ENCODE results near the gene POPDC3. TPM values are rescaled to one million over a fixed set of nuclear protein-coding genes. Genes with fewer than 3 reads are reported as not detected.

Gene POPDC3
- total RNA-seq, 1 donor from 2014 or later: 5.2 TPM

DNA sequence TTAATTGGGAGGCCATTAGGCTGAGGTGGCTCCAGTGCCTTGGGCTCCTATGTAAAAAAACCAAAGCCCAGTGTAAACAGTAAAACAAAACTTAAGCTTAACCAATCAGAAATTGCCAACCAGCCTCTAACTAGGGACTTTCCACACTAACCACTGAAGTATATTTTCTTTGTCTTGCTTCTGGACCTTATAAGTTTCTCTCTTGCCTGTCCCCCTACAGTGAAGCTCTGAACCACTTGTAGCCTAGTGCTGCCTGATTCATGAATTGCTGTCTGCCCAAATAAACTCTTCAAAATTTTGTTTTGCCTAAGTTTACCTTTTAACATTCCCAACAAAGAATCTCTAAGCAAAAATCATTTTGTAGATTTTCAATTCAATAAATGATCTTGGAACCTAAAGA is 28.2 kb downstream of the POPDC3 start:
- no peak for DNase-seq

DNA sequence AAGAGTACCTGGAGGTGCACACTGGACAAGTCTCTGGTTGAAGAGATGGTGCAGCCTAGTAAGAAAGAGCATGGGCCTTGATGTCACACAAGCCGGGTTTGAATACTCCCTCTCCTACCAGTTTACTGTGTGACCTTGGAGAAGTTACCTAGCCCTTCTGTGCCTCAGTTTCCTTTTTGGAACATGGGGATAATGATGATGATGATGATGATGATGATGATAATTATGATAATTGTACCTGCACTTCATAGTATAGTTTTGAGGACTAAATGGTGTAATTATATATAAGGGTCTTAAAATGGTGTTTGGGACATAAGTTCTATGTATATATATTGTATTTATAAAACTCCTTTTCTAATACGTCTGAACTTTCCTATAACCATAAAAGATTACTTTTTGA is 41.7 kb downstream of the POPDC3 start:
- DNase-seq: no peak

DNA sequence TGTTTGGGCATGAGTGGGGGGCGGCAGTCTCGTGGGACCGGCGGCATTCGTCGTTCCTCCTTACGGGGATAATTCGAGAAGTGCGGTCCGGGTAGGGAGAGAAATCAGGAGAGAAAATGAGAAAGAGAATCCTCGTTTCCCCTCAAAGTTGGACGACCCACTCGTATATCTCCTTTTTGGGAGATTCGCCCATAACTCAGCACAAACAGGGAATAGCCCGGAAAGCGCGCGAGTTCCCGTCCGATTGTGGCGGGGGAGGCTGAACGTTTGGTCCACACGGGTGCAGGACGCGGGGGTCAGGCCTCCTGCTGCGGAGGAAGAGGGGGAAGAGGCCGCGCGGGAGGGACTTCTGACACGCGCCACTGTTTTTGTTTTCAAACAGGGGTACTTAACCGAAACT is 42.4 kb downstream of the POPDC3 start:
- DNase-seq: no peak

GRCh38 chr6:105136431-105137350 is 43.1 kb downstream of the POPDC3 start:
- no peak for DNase-seq

DNA sequence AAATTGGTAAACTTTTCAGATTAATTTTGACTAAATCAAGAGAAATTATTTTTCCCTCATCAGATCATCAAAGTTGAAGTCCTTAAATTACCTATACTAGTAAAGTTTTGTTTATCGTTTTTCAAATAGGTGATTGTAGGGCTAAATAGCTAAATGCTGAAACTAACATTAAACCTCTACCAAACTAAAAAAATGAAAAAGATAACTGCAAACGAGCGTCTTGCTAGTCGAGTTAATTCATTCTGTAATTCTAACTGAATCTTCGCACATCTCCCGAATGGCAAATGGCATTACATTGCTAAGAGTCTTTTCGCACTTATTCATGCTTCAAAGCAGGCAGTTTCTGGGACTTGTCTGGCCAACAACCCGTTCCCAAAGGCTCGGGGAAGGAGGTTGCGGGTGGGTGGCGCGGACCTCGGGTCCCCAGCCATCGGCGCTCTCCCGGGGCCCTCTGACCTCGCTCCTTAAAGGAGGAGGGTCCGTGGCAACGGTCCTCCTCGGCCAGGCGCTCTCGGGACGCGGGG is 43.8 kb downstream of the POPDC3 start:
- no peak for DNase-seq

DNA sequence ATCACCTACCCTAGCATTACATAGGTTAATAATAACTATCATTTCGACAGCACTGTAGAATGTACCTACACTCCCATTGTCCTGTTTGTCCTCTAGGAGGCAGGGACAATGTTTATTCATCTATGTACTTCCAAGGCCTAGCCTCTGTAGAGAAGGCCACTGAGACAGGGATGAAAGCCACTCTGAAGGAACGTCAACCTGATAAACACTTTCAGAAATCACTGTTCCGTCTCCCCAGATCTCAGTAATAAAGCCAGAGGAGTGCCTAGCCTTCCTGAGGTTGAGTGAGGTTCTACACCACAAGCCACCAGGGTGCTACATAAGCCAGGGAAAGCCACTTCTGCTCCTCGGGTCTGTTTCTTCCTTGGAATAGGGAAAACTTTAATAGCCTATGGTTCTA is 44.8 kb downstream of the POPDC3 start:
- no peak for DNase-seq

DNA sequence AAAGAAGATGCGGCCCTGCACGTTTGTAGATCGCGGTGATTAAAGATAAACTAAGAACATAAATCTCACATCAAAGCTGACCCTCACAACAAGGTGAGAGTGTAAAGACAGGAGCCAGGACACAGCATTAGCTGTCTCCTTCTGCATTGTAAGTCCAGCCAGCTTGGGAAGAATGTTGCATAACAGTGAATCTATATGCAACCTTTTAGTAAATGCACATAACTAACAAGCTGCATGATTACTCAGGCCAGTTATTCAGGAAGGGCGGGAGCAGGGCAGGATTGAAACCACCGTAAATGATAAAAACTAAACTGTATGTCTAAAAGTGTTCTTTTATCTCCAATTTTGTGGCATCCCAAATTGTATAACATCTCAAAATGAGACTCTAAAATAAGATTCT is 57.1 kb downstream of the POPDC3 start:
- DNase-seq: no peak

DNA sequence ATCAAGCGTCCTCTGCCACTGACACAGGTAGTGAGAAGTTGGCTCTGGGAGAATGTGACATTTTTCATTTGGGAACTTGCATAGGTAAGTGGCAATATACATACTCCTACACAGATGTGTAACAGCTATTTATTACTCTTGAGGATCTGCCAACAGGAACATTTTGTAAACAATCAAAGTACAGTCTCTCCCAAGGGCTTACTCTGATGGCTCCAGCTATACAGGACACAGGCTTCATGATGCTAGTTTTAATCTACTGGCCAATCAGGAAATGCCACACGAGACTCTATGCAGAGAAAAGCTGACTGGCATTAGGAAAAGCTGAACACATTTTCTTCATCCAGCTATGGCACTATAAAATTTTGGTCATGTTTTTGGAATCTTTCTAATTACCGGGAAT is 57.8 kb downstream of the POPDC3 start:
- DNase-seq: no peak

GRCh38 chr6:105120570-105120969 is 59.2 kb downstream of the POPDC3 start:
- DNase-seq: no peak

DNA sequence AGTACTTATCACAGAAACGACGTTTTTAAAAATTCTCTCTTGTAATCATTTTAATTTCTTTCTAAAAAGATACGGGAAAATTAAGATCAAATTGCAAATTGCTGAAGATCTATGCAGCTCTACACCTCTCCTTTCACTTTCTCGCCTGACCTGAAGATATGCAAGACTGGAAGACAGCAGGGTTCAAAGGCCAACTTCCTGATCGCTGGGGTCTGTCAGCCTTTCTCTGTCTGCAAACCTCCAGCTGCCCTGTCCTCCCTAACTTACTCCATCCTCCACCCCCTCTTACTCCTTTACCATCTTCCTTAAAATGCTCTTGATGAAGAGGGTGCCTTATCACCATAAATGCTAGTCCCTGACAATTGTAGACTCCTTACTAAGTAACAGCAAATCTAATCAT is 63.7 kb downstream of the POPDC3 start:
- DNase-seq: no peak

- DNase-seq: no peak
These were observed 66.4 kb downstream of the POPDC3 start for GRCh38 chr6:105113422-105113821.

DNA sequence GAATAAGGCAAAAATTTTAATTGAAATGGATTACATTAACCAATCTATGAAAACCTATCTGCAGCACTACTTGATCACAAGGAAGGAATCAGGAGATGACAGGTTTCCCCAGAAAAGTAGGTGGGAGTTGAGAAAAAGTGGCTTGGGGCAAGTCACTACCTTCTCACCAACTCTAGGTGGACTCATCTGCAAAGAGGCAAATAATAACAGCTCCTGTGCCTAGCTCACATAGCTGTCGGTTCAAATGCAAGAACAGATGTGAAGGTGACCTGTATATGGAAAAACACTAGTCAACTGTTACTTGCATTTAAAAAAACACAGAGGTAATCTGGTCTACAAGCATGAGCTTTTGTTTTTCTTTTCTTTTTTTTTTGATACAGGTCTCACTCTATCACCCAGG is 67.2 kb downstream of the POPDC3 start:
- DNase-seq: no peak

GRCh38 chr6:105111871-105112270 is 67.9 kb downstream of the POPDC3 start:
- DNase-seq: no peak

GRCh38 chr6:105111105-105111504 is 68.7 kb downstream of the POPDC3 start:
- no peak for DNase-seq

GRCh38 chr6:105109955-105110895 is 69.6 kb downstream of the POPDC3 start:
- no peak for DNase-seq

DNA sequence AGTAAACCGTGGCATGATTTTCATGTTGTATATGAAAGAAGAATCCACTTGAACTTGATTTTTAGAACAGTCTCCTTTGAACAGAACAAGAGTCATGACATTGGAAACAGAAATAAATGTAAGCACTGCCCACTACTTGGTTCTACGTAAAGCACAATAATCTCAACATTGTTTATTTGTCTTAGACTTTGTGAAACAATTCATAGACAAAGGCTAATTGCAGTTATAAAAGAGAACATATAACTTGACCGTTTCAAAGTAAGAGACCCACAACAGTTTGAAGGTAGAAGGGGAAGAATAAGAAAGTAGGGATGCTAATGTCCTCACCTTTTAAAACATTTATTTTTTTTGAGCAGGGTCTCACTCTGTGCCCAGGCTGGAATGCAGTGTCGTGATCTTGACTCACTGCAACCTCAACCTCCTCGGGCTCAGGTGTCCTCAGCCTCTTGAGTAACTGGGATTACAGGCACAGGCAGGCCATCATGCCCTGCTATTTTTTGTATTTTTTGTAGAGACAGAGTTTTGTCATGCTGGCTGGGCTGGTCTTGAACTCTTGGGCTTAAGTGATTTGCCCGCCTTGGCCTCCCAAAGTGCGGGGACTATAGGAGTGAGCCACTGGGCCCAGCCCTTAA is 71.1 kb downstream of the POPDC3 start:
- no peak for DNase-seq

Other genes with a start within 250 kb of the POPDC3 start
- 0.20 TPM for gene LIN28B, start 222.9 kb downstream of the POPDC3 start, total RNA-seq
- gene PREP, start 223.1 kb upstream of the POPDC3 start, total RNA-seq: 35.0 TPM